ENCODE results near the gene TROAP.

DNA sequence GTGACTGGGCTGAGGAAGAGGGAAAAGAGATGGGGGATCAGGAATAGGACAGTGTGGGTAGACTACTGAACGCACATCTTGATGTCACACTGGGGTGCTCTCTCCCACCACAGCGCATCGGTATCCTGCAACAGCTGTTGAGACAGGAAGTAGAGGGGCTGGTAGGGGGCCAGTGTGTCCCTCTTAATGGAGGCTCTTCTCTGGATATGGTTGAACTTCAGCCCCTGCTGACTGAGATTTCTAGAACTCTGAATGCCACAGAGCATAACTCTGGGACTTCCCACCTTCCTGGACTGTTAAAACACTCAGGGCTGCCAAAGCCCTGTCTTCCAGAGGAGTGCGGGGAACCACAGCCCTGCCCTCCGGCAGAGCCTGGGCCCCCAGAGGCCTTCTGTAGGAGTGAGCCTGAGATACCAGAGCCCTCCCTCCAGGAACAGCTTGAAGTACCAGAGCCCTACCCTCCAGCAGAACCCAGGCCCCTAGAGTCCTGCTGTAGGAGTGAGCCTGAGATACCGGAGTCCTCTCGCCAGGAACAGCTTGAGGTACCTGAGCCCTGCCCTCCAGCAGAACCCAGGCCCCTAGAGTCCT is 7.1 kb downstream of the TROAP start:
- TF ChIP-seq TARDBP (IDR thresholded peaks at IDR 0.05): no peak
- TF ChIP-seq SP1 (IDR thresholded peaks at IDR 0.05): no peak
